GM21825 (cell line): ENCODE results near the gene MAPRE3.

ENCODE experiments used
- ATAC-seq: cut with Tn5 transposase; IDR thresholded peaks from one replicate; pipeline ENCODE4 v1.9.1; 2021; ENCODE audit warnings: mild to moderate bottlenecking, moderate library complexity; ENCODE audit not compliant: unreplicated experiment

MAPRE3 gene

GRCh38 chr2:26982102-26982742 lies 11.8 kb downstream of the MAPRE3 start:
- no peak for ATAC-seq

- no peak for ATAC-seq
Measured at GRCh38 chr2:26983746-26984145, 13.3 kb downstream of the MAPRE3 start.

GRCh38 chr2:26985807-26986206 lies 15.4 kb downstream of the MAPRE3 start:
- no peak for ATAC-seq

GRCh38 chr2:26986576-26986975 lies 16.1 kb downstream of the MAPRE3 start:
- no peak for ATAC-seq

GRCh38 chr2:26988058-26988860 lies 17.8 kb downstream of the MAPRE3 start:
- ATAC-seq = no peak

- ATAC-seq = no peak
Measured at GRCh38 chr2:26989156-26989555, 18.7 kb downstream of the MAPRE3 start.

- ATAC-seq = no peak
Measured at GRCh38 chr2:26991717-26992116, 21.3 kb downstream of the MAPRE3 start.

GRCh38 chr2:26993768-26994167 lies 23.3 kb downstream of the MAPRE3 start:
- ATAC-seq = no peak

- no peak for ATAC-seq
Measured at GRCh38 chr2:26994983-26995382, 24.5 kb downstream of the MAPRE3 start.

GRCh38 chr2:26997394-26997793 lies 27.0 kb downstream of the MAPRE3 start:
- no peak for ATAC-seq

GRCh38 chr2:26998323-26998722 lies 27.9 kb downstream of the MAPRE3 start:
- ATAC-seq = no peak

GRCh38 chr2:27000228-27000627 lies 29.8 kb downstream of the MAPRE3 start:
- no peak for ATAC-seq

GRCh38 chr2:27000995-27001394 lies 30.6 kb downstream of the MAPRE3 start:
- no peak for ATAC-seq

GRCh38 chr2:27001950-27002349 lies 31.5 kb downstream of the MAPRE3 start:
- no peak for ATAC-seq

- no peak for ATAC-seq
Measured at GRCh38 chr2:27003007-27003406, 32.6 kb downstream of the MAPRE3 start.

GRCh38 chr2:27003857-27004256 lies 33.4 kb downstream of the MAPRE3 start:
- no peak for ATAC-seq

- ATAC-seq = no peak
Measured at GRCh38 chr2:27006602-27007415, 36.4 kb downstream of the MAPRE3 start.

GRCh38 chr2:27007416-27008374 lies 37.3 kb downstream of the MAPRE3 start:
- ATAC-seq = no peak

GRCh38 chr2:27008678-27009077 lies 38.2 kb downstream of the MAPRE3 start:
- no peak for ATAC-seq

- ATAC-seq = no peak
Measured at GRCh38 chr2:27009083-27009482, 38.6 kb downstream of the MAPRE3 start.
